Stimulated activated CD8-positive, alpha-beta memory T cell treated with anti-CD3 and anti-CD28 coated beads, Interleukin-15, amount 100 ng/mL, for 4 hours (primary cell): ENCODE measurements around the gene OSGEPL1.
A peak's percentile ranks its signal among the peaks of the same experiment; 100 is the strongest.
"Not testable (repeated sequence)": the region's sequence is repeated elsewhere in the genome, so short reads cannot be mapped to it uniquely, and the experiment has no call there.

Source experiments
- DNase-seq, 2 donors: peaks; one replicate each; pipeline ENCODE4 v3.0.0-alpha.2; 2020; ENCODE audit warnings: low read depth in 2 of 2

The OSGEPL1 gene, protein sequence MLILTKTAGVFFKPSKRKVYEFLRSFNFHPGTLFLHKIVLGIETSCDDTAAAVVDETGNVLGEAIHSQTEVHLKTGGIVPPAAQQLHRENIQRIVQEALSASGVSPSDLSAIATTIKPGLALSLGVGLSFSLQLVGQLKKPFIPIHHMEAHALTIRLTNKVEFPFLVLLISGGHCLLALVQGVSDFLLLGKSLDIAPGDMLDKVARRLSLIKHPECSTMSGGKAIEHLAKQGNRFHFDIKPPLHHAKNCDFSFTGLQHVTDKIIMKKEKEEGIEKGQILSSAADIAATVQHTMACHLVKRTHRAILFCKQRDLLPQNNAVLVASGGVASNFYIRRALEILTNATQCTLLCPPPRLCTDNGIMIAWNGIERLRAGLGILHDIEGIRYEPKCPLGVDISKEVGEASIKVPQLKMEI

DNA sequence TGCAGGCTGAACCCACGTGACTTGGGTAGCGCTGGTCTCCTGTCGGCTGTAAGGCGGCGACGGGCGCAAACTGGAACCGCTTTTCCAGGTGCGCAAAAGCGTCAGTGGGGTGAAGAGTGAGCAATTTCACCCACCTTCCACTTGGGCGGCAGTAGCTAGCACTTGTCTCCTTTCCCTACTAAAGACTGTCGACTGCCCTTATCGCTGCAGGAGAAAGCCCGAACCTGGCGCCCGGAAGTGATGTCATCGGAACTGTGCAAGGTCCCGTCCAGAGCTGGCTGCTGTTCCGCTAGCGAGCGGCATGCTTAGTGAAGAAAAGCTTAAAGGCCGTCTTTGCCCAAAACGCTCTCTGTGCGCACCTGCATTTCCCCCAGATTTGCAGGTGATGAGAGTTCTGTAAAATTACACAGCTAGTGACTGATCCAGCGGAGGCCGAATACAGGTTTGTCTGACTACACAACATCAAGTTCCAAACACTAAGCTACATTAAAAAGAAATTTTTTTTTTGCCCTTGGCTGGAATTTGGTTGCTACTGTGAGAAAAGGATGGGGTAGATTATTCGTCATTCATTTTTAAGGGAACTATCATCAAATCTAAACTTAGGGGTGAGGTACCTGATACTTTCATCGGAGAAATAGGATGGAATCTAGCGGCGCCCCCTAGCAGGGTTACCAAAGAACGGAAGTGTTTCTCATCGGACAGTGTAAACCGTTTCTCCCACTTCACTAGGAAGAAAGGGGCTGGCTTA, at the start of gene OSGEPL1:
TSS of gene OSGEPL1 (minus strand) at position 242 of the 748 bp plus-strand sequence. CDS start 1,152 bp downstream, outside the sequence.
- DNase-seq, result peak; percentile 76 to 87

DNA sequence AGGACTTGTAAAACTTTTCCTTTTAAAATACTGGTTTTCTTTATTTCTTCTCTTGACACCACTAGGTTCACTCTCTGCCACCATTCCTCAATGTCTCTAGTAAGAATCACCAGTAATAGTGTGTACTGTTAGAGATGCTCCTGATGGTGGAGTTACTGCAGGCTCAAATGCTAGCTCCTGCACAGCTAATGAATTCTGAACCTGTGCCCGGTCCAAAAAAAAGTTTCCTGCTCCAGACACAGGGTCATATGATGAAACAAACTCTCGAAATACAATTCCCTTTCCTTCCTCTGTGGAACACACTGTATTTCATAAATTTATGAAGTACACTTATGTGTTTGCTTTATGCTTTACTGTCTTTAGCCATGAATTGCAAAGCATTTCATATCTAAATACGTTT, 40.8 kb upstream of the OSGEPL1 start:
- DNase-seq, result no peak

DNA sequence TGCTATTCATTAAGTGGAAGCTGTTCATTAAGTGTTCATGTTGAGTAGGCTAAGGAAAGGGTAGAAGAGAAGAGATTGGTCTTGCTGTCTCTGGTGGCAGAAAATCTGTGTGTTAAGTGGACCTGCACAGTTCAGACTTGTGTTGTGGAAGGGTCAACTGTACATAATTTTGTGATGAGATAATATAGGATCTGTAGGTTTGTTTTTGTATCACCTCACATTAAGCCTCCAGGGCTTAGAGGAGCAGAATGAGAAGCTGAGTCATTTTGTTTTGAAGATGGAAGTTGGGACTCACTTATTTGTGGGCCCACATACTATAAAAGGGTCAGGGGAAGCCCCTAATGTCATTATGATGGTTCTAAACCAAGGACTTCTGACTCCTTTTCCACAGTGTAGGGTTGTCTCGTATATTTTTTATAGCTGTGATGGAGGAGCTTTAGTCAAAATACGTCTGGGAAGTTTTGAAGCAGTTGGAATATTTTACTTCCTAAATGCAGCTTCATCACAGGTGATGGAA, 39.9 kb upstream of the OSGEPL1 start:
- DNase-seq, result no peak

DNA sequence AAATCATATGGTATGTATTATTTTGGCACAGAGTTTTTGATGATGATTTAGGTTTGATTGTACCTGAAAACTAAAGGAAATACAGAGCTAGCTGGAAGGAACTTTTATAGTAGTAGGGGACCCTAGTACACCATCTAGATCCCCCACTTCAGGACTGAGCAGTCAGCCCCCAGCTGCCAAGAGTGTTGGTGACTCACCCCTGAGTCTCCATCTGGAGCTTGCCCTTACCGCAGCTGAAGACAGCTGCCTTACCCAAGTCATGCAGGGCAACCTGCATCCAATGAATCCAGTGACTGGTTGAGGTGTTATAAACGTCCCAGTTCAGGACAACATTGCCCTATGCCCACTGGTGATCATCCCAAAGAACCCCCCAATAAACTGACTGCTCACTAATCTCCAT, 36.9 kb upstream of the OSGEPL1 start:
- no peak for DNase-seq

DNA sequence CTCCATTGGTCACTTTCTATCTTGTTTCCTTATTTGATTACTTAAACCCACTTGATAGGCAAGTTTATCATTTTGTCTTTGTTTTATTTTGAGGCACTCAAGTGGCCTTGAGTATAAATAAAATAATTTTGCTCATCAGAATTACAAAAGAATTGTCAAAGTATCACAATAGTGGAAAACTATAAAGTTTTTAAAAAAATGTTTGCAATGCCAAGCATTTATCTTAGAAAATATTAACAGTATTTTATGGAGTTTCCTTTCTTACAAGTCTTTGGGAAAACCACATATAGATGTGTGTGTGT, 36.4 kb upstream of the OSGEPL1 start:
- no peak for DNase-seq

DNA sequence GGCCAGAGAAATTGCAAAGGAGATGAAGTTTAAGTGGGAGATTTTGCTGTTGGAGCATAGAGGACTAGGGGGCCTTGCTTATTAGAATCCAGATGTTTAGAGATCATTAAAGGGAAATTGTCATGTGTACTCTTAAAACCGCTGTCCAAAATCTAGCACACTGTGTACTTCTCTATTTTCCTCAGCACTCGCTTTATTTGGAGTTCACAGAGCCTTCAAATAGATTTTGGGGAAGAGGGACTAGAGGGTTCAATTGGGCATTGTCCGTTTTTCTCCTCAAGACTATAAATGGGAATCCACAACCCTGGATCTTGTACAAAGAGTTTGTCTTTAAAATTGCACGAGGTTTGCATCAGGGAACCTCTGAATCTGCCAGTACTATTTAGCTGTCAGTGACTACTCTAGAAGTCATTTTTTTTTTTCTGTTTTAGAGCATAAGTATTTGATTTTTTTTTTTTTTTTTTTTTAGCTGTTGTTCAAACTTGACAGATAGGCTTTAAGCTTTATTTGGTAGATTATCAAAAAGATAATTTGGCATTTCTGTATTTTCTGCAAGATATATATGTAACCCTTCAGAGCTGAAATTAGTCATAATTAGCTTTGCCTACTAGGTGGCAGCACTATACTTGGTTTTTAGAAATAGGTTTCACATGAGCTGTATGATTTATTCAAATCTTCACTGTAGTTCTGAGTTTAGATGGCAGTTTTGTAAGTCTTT, 35.9 kb upstream of the OSGEPL1 start:
- DNase-seq, result no peak

DNA sequence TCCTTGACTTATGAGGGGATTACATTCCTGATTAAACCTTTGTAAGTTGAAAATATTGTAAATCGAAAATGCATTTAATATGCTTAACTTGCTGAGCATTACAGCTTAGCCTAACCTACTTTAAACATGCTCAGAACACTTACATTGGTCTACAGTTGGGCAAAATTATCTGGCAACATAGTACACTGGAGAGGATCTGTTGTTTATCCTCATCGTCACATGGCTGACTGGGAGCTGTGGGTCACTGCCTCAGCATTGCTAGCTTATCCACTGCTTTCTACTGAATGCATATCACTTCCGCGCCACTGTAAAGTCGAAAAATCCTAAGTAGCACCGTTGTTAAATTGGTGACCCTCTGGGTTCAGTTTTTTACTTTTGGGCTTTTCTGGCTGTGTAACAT, 35.3 kb upstream of the OSGEPL1 start:
- DNase-seq, result no peak

DNA sequence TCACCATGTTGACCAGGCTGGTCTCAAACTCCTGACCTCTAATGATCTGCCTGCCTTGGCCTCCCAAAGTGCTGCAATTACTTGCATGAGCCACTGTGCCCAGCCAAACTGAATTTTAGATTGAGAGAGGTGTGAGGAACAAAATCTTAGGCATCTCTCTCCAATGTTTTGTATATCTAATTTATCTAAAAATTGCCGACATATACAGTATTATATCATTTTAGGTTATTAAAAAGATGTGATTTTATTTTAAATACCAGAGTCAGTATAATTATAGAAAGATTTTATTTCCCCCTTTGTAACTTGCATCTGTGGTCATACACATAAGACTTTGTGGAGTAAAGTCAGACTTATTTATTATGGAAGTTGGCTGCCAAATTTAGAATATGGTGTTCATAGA, 31.7 kb upstream of the OSGEPL1 start:
- no peak for DNase-seq

DNA sequence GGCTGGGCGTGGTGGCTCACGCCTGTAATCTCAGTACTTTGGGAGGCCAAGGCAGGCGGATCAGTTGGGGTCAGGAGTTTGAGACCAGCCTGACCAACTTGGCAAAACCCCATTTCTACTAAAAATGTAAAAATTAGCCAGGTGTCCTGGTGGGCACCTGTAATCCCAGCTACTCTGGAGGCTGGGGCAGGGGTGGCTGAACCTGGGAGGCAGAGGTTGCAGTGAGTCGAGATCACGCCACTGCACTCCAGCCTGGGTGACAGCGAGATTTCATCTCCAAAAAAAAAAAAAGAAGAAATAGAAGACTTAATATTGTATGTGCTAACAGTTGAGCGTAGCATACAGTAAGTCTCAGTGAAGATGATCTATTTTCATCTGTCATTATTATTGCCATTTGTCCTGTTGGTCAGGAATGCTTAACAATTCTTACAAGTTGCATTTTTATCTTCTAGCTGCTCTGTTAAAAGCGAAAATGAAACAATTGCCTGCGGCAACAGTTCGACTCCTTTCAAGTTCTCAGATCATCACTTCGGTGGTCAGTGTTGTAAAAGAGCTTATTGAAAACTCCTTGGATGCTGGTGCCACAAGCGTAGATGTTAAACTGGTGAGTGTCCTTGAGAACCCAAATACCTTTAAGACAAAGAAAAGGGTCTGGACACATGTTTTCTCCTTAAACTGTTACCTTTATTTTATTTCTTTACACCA, 28.9 kb upstream of the OSGEPL1 start:
- DNase-seq, result no peak

DNA sequence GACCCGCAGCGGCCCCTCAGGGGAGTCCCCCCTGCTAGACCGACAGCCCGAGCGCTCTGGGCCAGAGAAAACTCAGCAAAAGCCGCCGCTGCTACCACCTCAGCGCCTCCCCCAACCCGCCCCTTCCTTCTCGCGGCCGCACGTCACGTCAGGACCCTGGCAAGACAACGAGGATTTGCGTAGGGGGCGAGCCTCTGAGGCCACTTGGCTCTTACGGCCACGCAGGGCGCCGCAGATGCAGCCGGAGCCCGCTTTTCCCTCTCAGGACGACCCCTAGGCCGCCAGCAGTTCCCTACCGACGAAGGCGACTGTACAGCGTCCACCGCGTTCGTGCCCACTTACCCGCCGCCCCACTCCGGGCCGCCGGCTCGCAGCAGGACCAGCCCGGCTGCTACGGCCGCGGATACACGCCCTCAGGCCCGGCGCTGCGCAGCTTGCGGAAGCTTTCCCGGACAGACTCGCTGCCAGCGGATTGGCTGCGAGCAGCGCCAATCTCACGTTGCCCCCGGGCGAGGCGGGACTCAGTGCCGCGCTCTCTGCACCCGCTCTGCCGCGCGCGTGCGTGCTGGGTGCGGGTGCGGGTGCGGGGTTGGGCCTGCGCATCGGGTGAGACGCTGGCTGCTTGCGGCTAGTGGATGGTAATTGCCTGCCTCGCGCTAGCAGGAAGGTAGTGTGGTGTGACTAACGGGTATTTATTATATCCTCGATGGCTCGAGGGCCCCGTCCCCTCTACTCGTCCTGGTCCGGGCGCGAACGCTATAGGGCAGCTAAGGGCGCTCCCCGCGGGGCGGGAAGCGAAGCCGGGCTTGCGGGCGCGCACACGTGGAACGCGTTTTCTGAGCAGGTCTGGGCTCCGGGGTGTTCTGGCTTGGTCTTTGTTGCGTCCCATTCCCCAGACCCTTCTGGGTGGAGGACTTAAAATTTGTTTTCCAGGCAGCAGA, 21.6 kb upstream of the OSGEPL1 start, which contains the start of the genes ORMDL1 and PMS1:
TSS of gene ORMDL1 (minus strand) at position 413 of the 941 bp plus-strand sequence. CDS start 1,744 bp downstream, outside the sequence.
TSS of gene PMS1 (plus strand) at position 524 of the 941 bp plus-strand sequence. CDS start 7,360 bp downstream, outside the sequence.
- DNase-seq, result peak; percentile 86 to 91

DNA sequence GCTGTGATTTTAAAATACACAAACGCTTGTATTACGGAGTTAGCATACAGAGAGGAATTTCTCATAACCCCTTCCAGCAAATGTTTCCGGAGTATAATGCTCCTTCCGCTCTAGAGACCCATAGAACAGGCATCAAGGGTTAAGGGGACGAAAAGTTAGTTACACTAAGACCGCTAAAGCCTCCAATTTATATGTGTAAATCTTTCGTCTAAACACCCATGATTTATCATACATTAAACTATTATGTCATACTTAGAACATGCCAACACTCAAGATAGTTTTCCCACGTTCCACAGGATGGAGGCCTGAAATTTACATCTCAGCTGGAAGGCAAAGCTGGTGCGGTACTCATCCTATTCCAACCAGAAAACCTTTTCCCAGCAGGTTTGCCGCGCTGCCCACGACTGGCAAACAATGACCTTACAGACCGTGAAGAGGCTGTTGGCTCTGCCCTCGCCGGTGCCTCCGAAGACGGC, 20.9 kb upstream of the OSGEPL1 start:
- no peak for DNase-seq

DNA sequence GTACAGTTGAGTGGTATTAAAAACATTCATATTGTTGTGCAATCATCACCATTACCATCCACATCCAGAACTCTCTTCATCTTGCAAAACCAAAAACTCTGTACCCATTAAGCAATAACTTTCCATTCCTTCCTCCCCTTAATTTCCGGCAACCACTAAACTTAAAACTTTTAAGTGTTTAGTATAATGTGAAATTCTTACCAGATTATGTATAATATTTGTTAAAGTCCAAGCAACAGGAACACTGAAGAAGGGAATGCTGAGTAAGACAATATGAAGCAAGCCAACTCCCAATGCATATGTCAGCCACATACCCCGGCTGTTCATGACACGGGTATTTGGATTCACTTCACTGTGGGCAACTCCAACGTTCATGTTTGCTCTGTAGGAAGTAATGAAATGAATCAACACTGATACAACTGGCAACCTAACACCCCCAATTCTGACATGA, 19.7 kb upstream of the OSGEPL1 start:
- no peak for DNase-seq

DNA sequence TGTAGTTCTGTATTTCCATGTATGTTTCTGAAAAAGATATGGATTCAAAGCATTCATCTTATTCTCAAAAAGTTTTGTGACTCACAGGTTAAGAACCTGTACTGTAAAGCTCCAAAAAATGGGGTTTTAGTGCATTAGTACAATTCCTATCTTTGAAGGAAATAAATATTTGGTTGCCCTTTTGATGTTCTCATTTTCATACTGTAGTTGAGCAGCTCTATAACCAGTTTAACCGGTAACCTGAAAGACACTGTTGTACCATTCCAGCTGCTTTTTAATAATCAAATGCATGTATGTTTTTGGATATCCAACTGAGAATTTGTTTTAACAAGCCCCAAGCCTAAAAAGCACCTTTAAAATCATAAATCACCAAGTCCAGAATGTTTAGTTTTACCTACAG, 9.6 kb upstream of the OSGEPL1 start:
- no peak for DNase-seq

DNA sequence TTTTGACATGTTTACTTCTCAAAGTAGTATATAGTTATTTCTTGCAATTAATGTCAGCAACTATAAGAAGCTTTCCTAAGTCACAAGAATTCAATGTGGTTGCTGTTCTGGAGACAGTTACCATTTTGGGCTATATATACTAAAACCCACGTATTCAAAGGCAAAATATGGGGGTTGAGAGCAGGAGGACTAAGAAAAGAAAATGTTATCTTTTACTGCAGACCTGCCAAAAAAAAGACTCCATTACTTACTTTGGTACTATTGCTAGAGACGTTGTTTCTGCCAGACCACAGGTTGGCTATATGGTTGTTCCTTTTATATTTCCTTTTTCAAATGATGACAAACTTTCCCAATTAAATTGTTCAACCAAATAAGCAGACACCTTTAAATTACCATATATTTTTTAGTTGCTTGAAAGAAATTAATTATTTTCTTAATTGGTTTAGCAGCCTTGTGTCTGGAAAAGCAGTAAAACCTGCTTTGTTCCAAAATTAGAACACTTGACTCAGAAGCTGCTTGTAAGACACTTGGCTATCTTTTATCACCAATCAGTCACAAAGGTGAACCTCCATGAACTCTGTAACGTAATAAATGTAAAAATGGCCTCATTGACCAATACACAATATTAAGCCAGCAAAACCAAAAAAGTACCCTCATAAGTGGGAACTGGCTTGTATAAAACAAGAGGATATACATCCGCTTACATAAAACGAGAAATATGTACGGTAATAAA, 8.2 kb upstream of the OSGEPL1 start:
- DNase-seq, result no peak

DNA sequence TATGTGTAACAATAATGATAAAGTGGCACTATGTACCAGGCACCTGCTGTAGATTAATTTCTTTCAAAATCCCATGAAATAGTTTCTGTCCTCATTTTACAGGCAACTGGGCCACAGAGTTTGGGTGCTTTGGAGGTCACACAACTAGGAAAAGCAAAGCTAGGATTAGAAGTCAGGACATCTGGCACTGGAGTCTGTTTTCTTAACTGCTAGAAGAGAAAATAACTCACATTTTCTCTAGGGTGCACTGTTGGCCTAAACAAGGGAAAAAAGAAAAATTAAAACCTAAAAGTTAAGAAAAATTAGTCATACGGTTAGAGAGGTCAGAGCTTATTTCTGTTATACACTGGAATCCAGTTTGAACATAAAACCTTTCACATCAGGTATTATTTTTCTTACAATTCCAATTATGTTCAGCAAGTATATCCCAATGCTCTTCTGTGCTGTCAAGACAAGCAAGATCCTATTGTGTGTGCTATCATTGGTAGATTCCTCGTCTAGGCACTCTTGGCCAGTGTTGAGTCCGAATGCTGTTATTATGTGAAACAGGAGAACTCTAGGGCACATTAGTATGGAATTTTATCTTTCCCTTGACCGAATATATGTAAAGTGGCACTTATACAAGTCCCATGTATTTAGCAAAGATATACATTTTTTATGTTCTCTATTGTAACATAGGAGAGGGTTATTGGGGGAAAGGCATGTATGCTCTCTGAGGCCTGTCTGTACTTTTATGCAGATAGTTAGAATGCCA, 1.5 kb upstream of the OSGEPL1 start:
- DNase-seq, result no peak

DNA sequence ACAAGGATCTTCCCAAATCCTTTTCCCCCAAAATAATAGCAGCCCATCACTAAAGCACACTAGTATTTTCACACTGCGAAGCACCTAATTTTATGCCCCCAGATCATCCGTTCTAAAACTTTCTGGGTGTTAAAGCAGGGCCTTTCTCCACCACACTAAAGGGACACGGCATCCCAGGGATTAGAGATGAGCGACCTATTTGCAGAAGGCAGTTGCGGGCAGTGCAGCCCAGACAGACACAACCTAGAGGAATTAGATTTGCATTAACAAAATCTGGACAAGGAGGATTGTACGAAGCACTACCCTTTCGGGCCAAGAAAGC, 402 bp downstream of the OSGEPL1 start:
- DNase-seq, result no peak

DNA sequence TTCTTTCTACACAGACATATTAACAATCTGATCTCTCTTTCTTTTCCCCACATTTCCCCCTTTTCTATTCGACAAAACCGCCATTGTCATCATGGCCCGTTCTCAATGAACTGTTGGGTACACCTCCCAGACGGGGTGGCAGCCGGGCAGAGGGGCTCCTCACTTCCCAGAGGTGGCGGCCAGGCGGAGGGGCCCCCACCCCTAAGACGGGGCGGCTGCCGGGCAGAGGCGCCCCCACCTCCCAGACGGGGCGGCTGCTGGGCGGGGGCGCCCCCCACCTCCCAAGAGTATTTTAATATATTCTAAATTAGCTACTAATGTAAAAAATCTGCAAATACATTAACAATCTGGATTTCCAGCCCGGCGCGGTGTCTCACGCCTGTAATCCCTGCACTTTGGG, 2.4 kb downstream of the OSGEPL1 start:
- not testable (repeated sequence) for DNase-seq

DNA sequence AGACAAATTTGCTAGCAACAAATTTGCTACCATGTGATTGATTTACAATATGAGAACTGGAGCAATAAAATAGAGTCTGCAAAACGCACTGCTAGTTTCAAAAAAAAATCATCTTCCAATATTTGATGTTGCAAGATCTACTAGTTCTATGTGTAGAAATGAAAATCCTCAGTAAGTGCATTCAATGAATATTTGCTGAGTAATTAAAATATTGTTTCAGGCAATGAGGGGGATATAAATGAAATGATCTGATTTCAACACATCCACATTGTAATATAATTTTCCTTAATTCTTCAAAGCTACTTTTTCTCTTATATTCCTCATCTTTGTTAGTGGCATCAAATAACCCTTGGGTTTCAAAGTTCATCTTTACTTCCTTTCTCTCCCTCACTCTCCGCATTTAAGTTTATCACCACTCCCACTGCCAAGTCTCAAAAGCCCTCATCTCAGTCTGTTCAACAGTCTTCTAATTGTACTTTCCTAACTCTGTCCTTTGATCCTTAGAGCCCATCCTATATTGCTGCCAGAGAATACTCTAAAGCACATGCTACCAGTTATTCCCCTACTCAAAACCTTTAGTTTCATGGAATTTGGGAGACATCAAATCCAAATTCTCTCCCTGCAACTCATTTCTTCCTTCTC, 6.2 kb downstream of the OSGEPL1 start:
- DNase-seq, result no peak
